Nephron progenitor cell (in vitro differentiated cells): ENCODE data around the gene MLF1.

Experiments used
- DNase-seq: peaks from one replicate; pipeline ENCODE4 v3.0.0; 2021
- H3K27ac Mint-ChIP-seq: 2 replicates; pipeline ENCODE4 v1.8.0; 2021; ENCODE audit warnings: mild to moderate bottlenecking, moderate library complexity, mixed read lengths
- H3K27me3 Mint-ChIP-seq: 2 replicates; pipeline ENCODE4 v1.8.0; 2021; ENCODE audit warnings: mild to moderate bottlenecking, low read depth, mixed read lengths; ENCODE audit not compliant: poor library complexity
- H3K36me3 Mint-ChIP-seq: 2 replicates; pipeline ENCODE4 v1.8.0; 2021; ENCODE audit warnings: low read depth, mixed read lengths
- H3K4me1 Mint-ChIP-seq: 2 replicates; pipeline ENCODE4 v1.8.0; 2021; ENCODE audit warnings: mixed read lengths
- H3K4me3 Mint-ChIP-seq: 2 replicates; pipeline ENCODE4 v1.8.0; 2021; ENCODE audit warnings: mild to moderate bottlenecking, moderate library complexity, mixed read lengths
- H3K9me3 Mint-ChIP-seq: 2 replicates; pipeline ENCODE4 v1.8.0; 2021; ENCODE audit warnings: mild to moderate bottlenecking, moderate library complexity, mixed read lengths
- TF ChIP-seq, protein P1 (sequence below): fragments of 200-600 bp; sonication (generic); IDR thresholded peaks from 2 replicates; pipeline ENCODE4 v1.5.0; 2021; ENCODE audit warnings: antibody characterized with exemption

The MLF1 gene

DNA sequence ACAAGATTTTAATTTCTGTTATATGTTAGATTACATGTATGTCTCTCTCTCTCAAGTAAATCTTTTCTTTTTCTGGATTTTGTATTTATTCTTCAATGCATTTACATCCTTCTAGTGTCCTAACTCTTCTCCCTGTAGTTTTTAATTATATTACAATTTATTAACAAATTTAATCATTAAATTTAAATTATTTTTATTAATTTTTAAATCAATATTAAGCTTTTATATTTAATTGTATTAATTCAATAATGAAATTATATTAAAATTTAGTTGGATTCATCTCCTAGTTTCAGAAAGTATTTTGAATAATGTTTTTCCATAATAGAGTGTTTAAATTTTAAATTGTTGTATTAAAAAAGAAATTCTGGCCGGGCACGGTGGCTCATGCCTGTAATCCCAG, 29.8 kb downstream of the MLF1 start:
- TF ChIP-seq, protein P1, sequence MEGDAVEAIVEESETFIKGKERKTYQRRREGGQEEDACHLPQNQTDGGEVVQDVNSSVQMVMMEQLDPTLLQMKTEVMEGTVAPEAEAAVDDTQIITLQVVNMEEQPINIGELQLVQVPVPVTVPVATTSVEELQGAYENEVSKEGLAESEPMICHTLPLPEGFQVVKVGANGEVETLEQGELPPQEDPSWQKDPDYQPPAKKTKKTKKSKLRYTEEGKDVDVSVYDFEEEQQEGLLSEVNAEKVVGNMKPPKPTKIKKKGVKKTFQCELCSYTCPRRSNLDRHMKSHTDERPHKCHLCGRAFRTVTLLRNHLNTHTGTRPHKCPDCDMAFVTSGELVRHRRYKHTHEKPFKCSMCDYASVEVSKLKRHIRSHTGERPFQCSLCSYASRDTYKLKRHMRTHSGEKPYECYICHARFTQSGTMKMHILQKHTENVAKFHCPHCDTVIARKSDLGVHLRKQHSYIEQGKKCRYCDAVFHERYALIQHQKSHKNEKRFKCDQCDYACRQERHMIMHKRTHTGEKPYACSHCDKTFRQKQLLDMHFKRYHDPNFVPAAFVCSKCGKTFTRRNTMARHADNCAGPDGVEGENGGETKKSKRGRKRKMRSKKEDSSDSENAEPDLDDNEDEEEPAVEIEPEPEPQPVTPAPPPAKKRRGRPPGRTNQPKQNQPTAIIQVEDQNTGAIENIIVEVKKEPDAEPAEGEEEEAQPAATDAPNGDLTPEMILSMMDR: no peak
- Mint-ChIP-seq H3K27me3 (no peaks in the 10 kb centered on the region), H3K4me3 (no peak overlapping the region), H3K36me3 (peaks cover 13% of the 10 kb centered on the region), H3K4me1 (no peaks in the 10 kb centered on the region), H3K9me3 (no peaks in the 10 kb centered on the region), H3K27ac (no peak overlapping the region)
- DNase-seq: no peak

DNA sequence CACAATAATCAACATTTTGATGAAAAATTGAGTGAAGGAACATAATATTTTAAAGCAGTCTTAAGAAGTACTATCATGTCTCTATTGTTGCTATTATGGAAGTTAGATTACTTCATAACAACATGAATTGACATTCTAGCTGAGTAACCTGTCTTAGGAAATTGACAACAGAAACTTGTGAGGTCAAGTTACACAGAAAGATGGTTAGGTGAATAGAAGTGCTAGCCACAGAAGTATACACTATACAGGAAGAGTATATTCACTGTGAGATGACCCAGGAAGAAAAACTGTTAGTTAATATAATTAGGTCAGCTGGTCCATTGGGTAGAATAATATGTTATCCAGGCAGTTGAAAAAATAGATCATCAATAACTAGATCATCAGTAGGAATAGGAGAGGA, 31.2 kb downstream of the MLF1 start:
- H3K4me3 Mint-ChIP-seq: no peak overlapping the region
- DNase-seq: no peak
- TF ChIP-seq, protein P1: no peak
- no peaks in the 10 kb centered on the region for H3K27me3 Mint-ChIP-seq
- H3K9me3 Mint-ChIP-seq: no peaks in the 10 kb centered on the region
- no peaks in the 10 kb centered on the region for H3K4me1 Mint-ChIP-seq
- no peak overlapping the region for H3K27ac Mint-ChIP-seq
- peaks cover 13% of the 10 kb centered on the region for H3K36me3 Mint-ChIP-seq

DNA sequence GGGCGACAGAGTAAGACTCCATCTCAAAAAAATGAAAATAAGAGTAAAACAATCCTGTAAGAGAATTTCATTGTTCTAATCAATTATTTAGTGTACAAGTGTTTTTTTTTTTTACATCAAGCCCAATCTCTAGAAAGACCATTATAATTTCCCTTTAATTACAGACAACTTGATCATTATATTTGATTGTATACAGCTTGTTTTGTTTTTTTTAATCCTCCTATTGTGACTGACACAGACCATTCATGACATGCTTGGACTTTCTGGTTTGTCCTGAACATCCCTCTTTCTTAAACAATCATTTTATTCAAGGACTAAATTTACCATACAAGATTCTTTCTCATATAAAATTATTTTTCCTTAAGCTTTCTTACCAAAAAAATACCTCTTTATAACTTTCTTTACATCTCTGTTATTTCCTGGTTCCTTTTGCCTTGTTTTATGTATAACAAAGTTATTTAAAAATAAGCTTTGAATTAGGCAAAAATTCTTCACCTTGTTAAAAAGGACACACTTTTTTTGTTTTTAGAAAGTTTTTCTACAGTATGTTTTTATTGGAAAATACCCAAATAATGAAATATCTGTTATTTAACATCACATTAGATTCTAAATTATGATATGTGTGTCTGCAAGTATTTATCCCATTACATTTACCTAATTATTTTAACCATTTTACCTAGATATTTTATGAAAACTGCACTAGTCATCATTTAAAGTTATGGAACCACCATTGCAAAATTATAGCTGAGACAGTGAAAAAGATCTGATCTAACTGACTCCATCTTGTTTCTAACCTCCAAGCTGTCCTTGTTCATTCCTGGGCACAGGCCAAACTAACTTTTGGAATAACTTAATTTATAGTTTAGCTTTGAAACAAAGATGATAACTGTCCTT, 47.2 kb downstream of the MLF1 start:
- TF ChIP-seq, protein P1: no peak
- Mint-ChIP-seq H3K4me1 (no peaks in the 10 kb centered on the region), H3K4me3 (no peak overlapping the region), H3K27ac (no peak overlapping the region), H3K36me3 (peaks cover 4% of the 10 kb centered on the region), H3K27me3 (peaks cover 10% of the 10 kb centered on the region), H3K9me3 (peaks cover 72% of the 10 kb centered on the region)
- DNase-seq: no peak

DNA sequence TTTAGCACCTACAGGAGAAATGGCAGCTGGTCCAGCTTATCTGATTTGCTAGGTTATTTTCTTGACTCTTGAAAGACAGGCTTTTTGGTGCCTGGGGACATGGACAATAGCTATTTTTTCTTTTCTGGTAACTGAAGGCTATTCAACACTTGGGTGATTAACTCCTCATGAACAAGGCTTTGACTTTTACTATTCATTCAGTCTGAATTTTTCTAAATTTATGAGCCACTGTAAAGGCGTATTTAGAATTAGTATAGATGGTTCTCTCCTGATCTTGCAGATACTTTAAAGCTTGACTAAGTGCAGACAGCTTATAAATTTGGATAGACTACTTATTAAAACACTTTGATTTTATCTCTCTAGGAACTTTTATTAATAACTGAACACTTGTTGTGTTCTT, 54.9 kb downstream of the MLF1 start:
- H3K9me3 Mint-ChIP-seq: peaks cover 16% of the 10 kb centered on the region
- H3K4me3 Mint-ChIP-seq: no peak overlapping the region
- no peak for DNase-seq
- H3K27ac Mint-ChIP-seq: no peak overlapping the region
- TF ChIP-seq, protein P1: no peak
- no peaks in the 10 kb centered on the region for H3K36me3 Mint-ChIP-seq
- peaks cover 6% of the 10 kb centered on the region for H3K27me3 Mint-ChIP-seq
- no peaks in the 10 kb centered on the region for H3K4me1 Mint-ChIP-seq

DNA sequence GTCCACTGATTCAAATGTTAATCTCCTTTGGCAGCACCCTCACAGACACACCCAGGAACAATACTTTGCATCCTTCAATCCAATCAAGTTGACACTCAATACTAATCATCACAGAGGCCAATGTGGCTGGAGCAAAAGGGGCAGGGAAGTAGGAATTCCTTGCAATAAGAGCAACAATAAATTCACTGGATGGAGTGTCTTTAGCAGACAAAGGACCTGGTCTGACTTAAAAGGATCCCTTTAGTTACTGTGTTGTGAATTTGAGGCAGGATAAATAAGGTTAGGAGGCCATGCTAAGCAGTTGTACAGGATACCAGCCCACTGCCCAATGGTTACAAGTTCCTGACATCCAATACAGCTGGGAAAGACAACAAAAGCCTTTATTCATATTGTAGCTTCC, 61.0 kb downstream of the MLF1 start:
- Mint-ChIP-seq H3K4me1 (no peaks in the 10 kb centered on the region), H3K27ac (no peak overlapping the region), H3K36me3 (peaks cover 10% of the 10 kb centered on the region), H3K27me3 (peaks cover 5% of the 10 kb centered on the region), H3K4me3 (no peak overlapping the region), H3K9me3 (peaks cover 45% of the 10 kb centered on the region)
- TF ChIP-seq, protein P1: no peak
- no peak for DNase-seq

DNA sequence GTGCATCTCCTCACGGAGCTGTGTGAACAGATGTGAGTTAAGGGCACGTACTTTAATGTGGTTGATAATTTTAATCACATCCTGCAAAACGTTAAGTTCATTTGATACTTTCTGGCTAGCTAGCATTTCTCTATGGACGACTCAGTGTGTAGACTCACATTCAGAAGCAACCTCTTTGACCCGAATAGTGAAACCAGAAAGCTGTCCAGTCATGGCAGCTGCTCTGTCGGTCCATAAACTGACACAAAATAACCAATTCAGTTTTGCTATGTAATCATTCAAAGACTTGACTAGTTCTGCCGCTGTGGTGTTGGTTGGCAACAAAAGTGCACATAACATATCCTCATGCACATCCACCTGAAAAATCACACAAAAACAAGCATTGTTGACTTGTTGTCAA, 69.7 kb downstream of the MLF1 start:
- no peak overlapping the region for H3K27ac Mint-ChIP-seq
- no peak for DNase-seq
- H3K9me3 Mint-ChIP-seq: peaks cover 11% of the 10 kb centered on the region
- H3K4me1 Mint-ChIP-seq: peaks cover 15% of the 10 kb centered on the region
- H3K36me3 Mint-ChIP-seq: no peaks in the 10 kb centered on the region
- TF ChIP-seq, protein P1: no peak
- no peak overlapping the region for H3K4me3 Mint-ChIP-seq
- H3K27me3 Mint-ChIP-seq: peaks cover 8% of the 10 kb centered on the region
